Measurements from ENCODE around the gene CLEC4M. TPM values are rescaled to one million over a fixed set of nuclear protein-coding genes. Genes with fewer than 3 reads are reported as not detected.

Gene CLEC4M
- total RNA-seq, 1 donor from 2014 or later, result 5.8 TPM

- no peak for ATAC-seq
- intact Hi-C loops (cut with DNase I), result no loop called here
- H3K27me3 ChIP-seq (ENCODE audit: low read depth), result no peaks in the 10 kb centered on the region
- DNase-seq, result no peak
- H3K27ac ChIP-seq, result no peak overlapping the region
- TF ChIP-seq, protein P1, sequence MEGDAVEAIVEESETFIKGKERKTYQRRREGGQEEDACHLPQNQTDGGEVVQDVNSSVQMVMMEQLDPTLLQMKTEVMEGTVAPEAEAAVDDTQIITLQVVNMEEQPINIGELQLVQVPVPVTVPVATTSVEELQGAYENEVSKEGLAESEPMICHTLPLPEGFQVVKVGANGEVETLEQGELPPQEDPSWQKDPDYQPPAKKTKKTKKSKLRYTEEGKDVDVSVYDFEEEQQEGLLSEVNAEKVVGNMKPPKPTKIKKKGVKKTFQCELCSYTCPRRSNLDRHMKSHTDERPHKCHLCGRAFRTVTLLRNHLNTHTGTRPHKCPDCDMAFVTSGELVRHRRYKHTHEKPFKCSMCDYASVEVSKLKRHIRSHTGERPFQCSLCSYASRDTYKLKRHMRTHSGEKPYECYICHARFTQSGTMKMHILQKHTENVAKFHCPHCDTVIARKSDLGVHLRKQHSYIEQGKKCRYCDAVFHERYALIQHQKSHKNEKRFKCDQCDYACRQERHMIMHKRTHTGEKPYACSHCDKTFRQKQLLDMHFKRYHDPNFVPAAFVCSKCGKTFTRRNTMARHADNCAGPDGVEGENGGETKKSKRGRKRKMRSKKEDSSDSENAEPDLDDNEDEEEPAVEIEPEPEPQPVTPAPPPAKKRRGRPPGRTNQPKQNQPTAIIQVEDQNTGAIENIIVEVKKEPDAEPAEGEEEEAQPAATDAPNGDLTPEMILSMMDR (IDR thresholded peaks at IDR 0.05), result no peak
- H3K36me3 ChIP-seq, result no peaks in the 10 kb centered on the region
- no peaks in the 10 kb centered on the region for H3K4me1 ChIP-seq
- H3K4me3 ChIP-seq, result no peak overlapping the region
- H3K9me3 ChIP-seq, result no peaks in the 10 kb centered on the region
Observed at GRCh38 chr19:7722231-7722651, 40.8 kb upstream of the CLEC4M start.

GRCh38 chr19:7725791-7726190, 37.3 kb upstream of the CLEC4M start:
- Histone ChIP-seq H3K4me3 (no peak overlapping the region), H3K36me3 (no peaks in the 10 kb centered on the region), H3K27me3 (ENCODE audit: low read depth) (peaks cover 29% of the 10 kb centered on the region), H3K27ac (no peak overlapping the region), H3K4me1 (peaks cover 4% of the 10 kb centered on the region), H3K9me3 (no peaks in the 10 kb centered on the region)
- no peak for DNase-seq
- ATAC-seq, result no peak
- intact Hi-C loops (cut with DNase I), result no loop called here
- TF ChIP-seq, protein P1 (IDR thresholded peaks at IDR 0.05), result no peak

- Histone ChIP-seq H3K9me3 (no peaks in the 10 kb centered on the region), H3K36me3 (no peaks in the 10 kb centered on the region), H3K27me3 (ENCODE audit: low read depth) (peaks cover 44% of the 10 kb centered on the region), H3K4me1 (peaks cover 4% of the 10 kb centered on the region), H3K27ac (no peak overlapping the region), H3K4me3 (no peak overlapping the region)
- no peak for DNase-seq
- intact Hi-C loops (cut with DNase I), result no loop called here
- no peak for ATAC-seq
- TF ChIP-seq, protein P1 (IDR thresholded peaks at IDR 0.05), result no peak
Observed at GRCh38 chr19:7729211-7729610, 33.8 kb upstream of the CLEC4M start.

- no peak overlapping the region for H3K27ac ChIP-seq
- intact Hi-C loops (cut with DNase I), result no loop called here
- ATAC-seq (peak in 1 of 2 donors; percentile 22), DNase-seq (no peak)
- no peaks in the 10 kb centered on the region for H3K9me3 ChIP-seq
- H3K4me3 ChIP-seq, result peak overlapping the region; percentile 22
- TF ChIP-seq, protein P1 (IDR thresholded peaks at IDR 0.05), result no peak
- H3K36me3 ChIP-seq, result no peaks in the 10 kb centered on the region
- peaks cover 4% of the 10 kb centered on the region for H3K4me1 ChIP-seq
- peaks cover 44% of the 10 kb centered on the region for H3K27me3 ChIP-seq (ENCODE audit: low read depth)
Observed at GRCh38 chr19:7729831-7730285, 33.2 kb upstream of the CLEC4M start.

DNA sequence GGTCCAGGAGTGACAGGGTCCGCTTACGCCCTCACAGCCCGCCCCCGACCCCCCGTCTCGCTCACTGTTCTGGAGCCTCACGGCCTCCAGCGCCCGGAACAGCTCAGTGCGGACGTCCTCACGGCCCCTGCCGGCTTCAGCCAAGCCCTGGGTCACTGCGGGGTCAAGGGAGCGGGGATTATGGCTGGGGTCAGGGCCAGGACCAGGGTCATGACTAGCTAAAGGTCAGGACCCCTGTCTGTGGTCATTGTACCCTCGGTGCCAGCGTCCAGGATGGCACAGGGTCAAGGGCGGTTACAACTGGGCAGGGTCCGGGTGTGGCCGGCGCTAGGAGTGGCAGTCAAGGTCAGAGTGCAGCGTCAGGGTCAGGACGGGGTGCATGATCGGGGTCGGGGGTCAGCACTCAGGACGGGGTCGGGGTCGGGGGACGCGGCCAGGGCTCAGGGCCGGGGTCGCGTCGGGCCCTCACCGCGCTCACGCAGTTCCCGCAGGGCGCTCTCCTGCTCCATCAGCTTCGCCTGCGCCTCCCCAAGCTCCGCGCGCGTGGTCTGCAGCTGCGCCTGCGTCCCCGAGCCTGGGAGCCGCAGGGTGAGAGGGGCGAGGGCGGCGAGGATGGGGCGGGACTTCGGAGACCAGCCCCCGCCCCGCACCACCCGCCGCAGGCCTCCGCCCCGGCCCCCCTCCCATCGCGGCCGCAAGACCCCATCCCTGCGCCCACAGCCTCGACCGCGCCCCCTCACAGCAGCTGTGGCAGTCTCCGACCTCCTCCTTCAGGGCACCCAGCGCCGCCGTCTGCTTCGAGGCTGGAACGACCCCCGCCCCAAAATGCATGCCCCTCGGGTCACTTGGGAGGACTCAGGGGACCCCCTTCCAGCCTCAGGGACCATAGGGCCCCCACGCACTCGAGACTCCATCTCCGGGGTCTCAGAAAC, 32.5 kb upstream of the CLEC4M start:
- peaks cover 4% of the 10 kb centered on the region for H3K4me1 ChIP-seq
- H3K4me3 ChIP-seq, result peak overlapping the region; percentile 22
- intact Hi-C loops (cut with DNase I), result no loop called here
- H3K36me3 ChIP-seq, result no peaks in the 10 kb centered on the region
- TF ChIP-seq, protein P1 (IDR thresholded peaks at IDR 0.05), result no peak
- peak in 1 of 2 donors; percentile 24 for ATAC-seq
- DNase-seq, result no peak
- H3K9me3 ChIP-seq, result no peaks in the 10 kb centered on the region
- peaks cover 44% of the 10 kb centered on the region for H3K27me3 ChIP-seq (ENCODE audit: low read depth)
- H3K27ac ChIP-seq, result no peak overlapping the region

Data from lower lobe of right lung (tissue), 2 donors.